ENCODE results near the gene SUSD6. TPM values are rescaled to one million over a fixed set of nuclear protein-coding genes. Genes with fewer than 3 reads are reported as not detected.

SUSD6 gene
- total and polyA plus RNA-seq, 2 donors (not counting 1 experiment from before 2014, with no cell fraction given) = 62.3 to 97.8 TPM

DNA sequence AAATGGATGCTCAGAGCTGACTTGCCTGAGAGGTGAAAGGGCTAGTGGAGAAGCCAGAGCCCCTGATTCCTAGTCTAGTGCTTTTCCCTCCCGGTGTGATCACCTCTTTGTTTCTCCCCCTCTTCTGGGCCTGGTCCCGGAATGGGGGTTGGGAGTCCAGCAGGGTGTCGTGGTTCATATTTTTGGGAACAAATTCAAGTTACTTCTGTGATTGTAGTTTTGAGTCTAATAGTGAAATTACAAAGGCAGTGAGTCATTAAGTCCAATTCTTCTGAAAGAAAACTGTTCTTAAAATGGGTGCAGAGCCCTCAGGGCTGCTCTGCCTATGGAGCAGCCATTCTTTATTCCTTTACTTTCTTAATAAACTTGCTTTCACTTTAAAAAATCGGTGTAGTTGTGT, 7.6 kb downstream of the SUSD6 start:
- DNase-seq = no peak
- H3K27me3 ChIP-seq (replicated peaks in 1 of 4; ENCODE audit: control extremely low read depth in 1 of 4, control insufficient read depth in 3 of 4, insufficient read depth in 4 of 4, low read length in 3 of 4) = no peaks in the 10 kb centered on the region
- no peaks in the 10 kb centered on the region for H3K27me3 Mint-ChIP-seq
- H2AFZ ChIP-seq (ENCODE audit: insufficient read depth, low read depth, low read length, poor library complexity, severe bottlenecking) = no peak overlapping the region
- peaks cover 94% of the 10 kb centered on the region in 2 donors for H3K4me1 ChIP-seq (ENCODE audit: control insufficient read depth in 2 of 2, insufficient read depth in 2 of 2, low read length in 2 of 2)
- H3K9ac ChIP-seq (ENCODE audit: low read length) = peak overlapping the region; percentile 1
- CTCF ChIA-PET = no interaction called here
- peak overlapping the region; percentile 98 for H3K27ac Mint-ChIP-seq
- no peaks in the 10 kb centered on the region for H3K9me3 ChIP-seq (ENCODE audit: control extremely low read depth in 1 of 3, control insufficient read depth in 2 of 3, insufficient read depth in 1 of 3, low read length in 2 of 3)
- H3K79me2 ChIP-seq (ENCODE audit: control insufficient read depth, insufficient read depth, low read length) = peaks cover 78% of the 10 kb centered on the region
- H3K4me3 ChIP-seq (ENCODE audit: control extremely low read depth in 1 of 5, extremely low read depth in 1 of 5, insufficient read depth in 1 of 5, low read depth in 2 of 5, low read length in 4 of 5) = no peak overlapping the region
- H3K4me3 Mint-ChIP-seq = peak overlapping the region; percentile 14
- H3K4me2 ChIP-seq (replicated peaks; ENCODE audit: low read depth, low read length, poor library complexity, severe bottlenecking) = peak overlapping the region; percentile 88
- H3K27ac ChIP-seq (ENCODE audit: low read length in 2 of 2) = peak overlapping the region; percentile 80 to 92
- ATAC-seq (ENCODE audit: low read depth) = no peak
- peaks cover 75% of the 10 kb centered on the region for H4K20me1 ChIP-seq (ENCODE audit: control insufficient read depth, insufficient read depth, low read length, poor library complexity, severe bottlenecking)
- TF ChIP-seq, protein P1, sequence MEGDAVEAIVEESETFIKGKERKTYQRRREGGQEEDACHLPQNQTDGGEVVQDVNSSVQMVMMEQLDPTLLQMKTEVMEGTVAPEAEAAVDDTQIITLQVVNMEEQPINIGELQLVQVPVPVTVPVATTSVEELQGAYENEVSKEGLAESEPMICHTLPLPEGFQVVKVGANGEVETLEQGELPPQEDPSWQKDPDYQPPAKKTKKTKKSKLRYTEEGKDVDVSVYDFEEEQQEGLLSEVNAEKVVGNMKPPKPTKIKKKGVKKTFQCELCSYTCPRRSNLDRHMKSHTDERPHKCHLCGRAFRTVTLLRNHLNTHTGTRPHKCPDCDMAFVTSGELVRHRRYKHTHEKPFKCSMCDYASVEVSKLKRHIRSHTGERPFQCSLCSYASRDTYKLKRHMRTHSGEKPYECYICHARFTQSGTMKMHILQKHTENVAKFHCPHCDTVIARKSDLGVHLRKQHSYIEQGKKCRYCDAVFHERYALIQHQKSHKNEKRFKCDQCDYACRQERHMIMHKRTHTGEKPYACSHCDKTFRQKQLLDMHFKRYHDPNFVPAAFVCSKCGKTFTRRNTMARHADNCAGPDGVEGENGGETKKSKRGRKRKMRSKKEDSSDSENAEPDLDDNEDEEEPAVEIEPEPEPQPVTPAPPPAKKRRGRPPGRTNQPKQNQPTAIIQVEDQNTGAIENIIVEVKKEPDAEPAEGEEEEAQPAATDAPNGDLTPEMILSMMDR (IDR thresholded peaks at IDR 0.05) = no peak
- no peak for TF ChIP-seq EZH2 (IDR thresholded peaks at IDR 0.05; ENCODE audit: borderline replicate concordance, insufficient read depth, low read depth, low read length, poor library complexity, severe bottlenecking)
- POLR2A ChIA-PET = no interaction called here
- peaks cover 91% of the 10 kb centered on the region for H3K4me1 Mint-ChIP-seq
- 80% methylated on average over 1 of the region's 4 CpGs for WGBS (ENCODE audit: insufficient coverage)
- H3K36me3 ChIP-seq (replicated peaks in 1 of 2; ENCODE audit: control extremely low read depth in 1 of 2, control insufficient read depth in 1 of 2, extremely low read depth in 1 of 2, insufficient read depth in 2 of 2, low read length in 1 of 2) = no peaks in the 10 kb centered on the region
- no peaks in the 10 kb centered on the region for H3K9me3 Mint-ChIP-seq (ENCODE audit: insufficient read depth)
- intact Hi-C loops (cut with micrococcal nuclease) = loop anchor here (5.0 kb wide), 2 partner anchors 88 to 1922 kb away; partner anchors contain the start of gene RDH11

DNA sequence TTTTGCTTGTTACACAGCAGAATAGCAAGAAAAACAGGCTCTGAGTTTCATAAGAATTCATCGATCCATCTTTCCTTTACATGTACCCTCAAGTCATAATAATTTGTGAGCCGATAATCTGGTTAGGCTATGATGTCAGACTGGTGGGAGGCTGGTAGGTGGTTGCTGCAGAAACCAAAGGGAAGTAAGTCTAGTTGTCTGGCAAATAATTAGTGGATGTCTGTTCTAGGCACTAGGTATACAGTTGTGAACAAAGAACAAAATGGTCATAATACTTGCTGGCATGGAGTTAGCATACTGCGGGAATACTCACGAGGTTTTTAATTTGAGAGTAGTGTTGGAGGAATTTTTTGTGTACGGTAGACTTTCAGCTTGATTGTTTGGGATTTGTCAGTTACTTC, 8.8 kb downstream of the SUSD6 start:
- DNase-seq (peak; percentile 36), ATAC-seq (ENCODE audit: low read depth) (no peak)
- Mint-ChIP-seq H3K27ac (peak overlapping the region; percentile 78), H3K9me3 (ENCODE audit: insufficient read depth) (no peaks in the 10 kb centered on the region), H3K4me3 (peak overlapping the region; percentile 66), H3K4me1 (peaks cover 90% of the 10 kb centered on the region), H3K27me3 (no peaks in the 10 kb centered on the region)
- Histone ChIP-seq H3K4me2 (replicated peaks; ENCODE audit: low read depth, low read length, poor library complexity, severe bottlenecking) (peak overlapping the region; percentile 88), H3K36me3 (replicated peaks in 1 of 2; ENCODE audit: control extremely low read depth in 1 of 2, control insufficient read depth in 1 of 2, extremely low read depth in 1 of 2, insufficient read depth in 2 of 2, low read length in 1 of 2) (no peaks in the 10 kb centered on the region), H3K9ac (ENCODE audit: low read length) (peak overlapping the region; percentile 5), H3K4me1 (ENCODE audit: control insufficient read depth in 2 of 2, insufficient read depth in 2 of 2, low read length in 2 of 2) (peaks cover 94 to 95% of the 10 kb centered on the region in 2 donors), H4K20me1 (ENCODE audit: control insufficient read depth, insufficient read depth, low read length, poor library complexity, severe bottlenecking) (peaks cover 80% of the 10 kb centered on the region), H2AFZ (ENCODE audit: insufficient read depth, low read depth, low read length, poor library complexity, severe bottlenecking) (no peak overlapping the region), H3K27ac (ENCODE audit: low read length in 2 of 2) (peak overlapping the region; percentile 27 to 92), H3K9me3 (ENCODE audit: control extremely low read depth in 1 of 3, control insufficient read depth in 2 of 3, insufficient read depth in 1 of 3, low read length in 2 of 3) (no peaks in the 10 kb centered on the region), H3K4me3 (ENCODE audit: control extremely low read depth in 1 of 5, extremely low read depth in 1 of 5, insufficient read depth in 1 of 5, low read depth in 2 of 5, low read length in 4 of 5) (no peak overlapping the region), H3K79me2 (ENCODE audit: control insufficient read depth, insufficient read depth, low read length) (peaks cover 90% of the 10 kb centered on the region), H3K27me3 (replicated peaks in 1 of 4; ENCODE audit: control extremely low read depth in 1 of 4, control insufficient read depth in 3 of 4, insufficient read depth in 4 of 4, low read length in 3 of 4) (no peaks in the 10 kb centered on the region)
- ChIA-PET CTCF (interaction anchor here (1.1 kb wide), 2 partner anchors 15 to 16 kb away, joined by 4 to 5 read pairs; no protein-coding TSS in a partner anchor), POLR2A (interaction anchor here (0.6 kb wide), 1 partner anchor 19 kb away, joined by 9 read pairs; no protein-coding TSS in a partner anchor)
- no peak for TF ChIP-seq EZH2 (IDR thresholded peaks at IDR 0.05; ENCODE audit: borderline replicate concordance, insufficient read depth, low read depth, low read length, poor library complexity, severe bottlenecking)
- TF ChIP-seq, protein P1 (IDR thresholded peaks at IDR 0.05) = no peak
- 17% methylated on average over 1 of the region's 5 CpGs for WGBS (ENCODE audit: insufficient coverage)
- intact Hi-C loops (cut with micrococcal nuclease) = no loop called here

Measured in B cell (primary cell).